ENCODE measurements around the gene FBXW4. TPM values are rescaled to one million over a fixed set of nuclear protein-coding genes. Genes with fewer than 3 reads are reported as not detected.

The FBXW4 gene
- total and polyA plus RNA-seq, 10 of the 15 experiments (the other 5 are each of a cell fraction or from before 2014, with no cell fraction given): 5.7 to 42.0 (median 27.5) TPM

DNA sequence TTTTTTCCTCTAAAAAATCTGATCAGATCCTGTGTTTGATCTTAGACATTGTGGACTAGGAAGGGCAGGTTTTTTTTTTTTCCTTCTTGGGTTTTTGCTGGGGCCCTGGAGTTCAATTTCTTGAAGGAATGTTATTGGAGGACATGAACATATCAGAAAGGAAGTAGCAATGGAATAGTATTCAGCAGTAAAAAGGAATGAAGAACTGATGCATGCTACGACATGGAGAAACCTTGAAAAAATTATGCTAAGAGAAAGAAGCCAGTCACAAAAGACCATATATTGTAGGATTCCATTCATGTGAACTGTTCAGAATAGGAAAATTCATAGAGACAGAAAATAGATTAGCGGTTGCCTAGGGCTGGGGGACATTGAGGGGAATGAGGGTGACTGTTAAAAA, 47.0 kb upstream of the FBXW4 start (continued):
- TF ChIP-seq ZNF384 (IDR thresholded peaks at IDR 0.05; ENCODE audit: borderline replicate concordance, low read depth, low read length) (no peak), TBL1XR1 (IDR thresholded peaks at IDR 0.05; ENCODE audit: low read depth, low read length) (no peak), HDAC2 (IDR thresholded peaks at IDR 0.05) (no peak), PML (IDR thresholded peaks at IDR 0.05; ENCODE audit: low read length) (no peak)
- TF ChIP-seq, protein P1, sequence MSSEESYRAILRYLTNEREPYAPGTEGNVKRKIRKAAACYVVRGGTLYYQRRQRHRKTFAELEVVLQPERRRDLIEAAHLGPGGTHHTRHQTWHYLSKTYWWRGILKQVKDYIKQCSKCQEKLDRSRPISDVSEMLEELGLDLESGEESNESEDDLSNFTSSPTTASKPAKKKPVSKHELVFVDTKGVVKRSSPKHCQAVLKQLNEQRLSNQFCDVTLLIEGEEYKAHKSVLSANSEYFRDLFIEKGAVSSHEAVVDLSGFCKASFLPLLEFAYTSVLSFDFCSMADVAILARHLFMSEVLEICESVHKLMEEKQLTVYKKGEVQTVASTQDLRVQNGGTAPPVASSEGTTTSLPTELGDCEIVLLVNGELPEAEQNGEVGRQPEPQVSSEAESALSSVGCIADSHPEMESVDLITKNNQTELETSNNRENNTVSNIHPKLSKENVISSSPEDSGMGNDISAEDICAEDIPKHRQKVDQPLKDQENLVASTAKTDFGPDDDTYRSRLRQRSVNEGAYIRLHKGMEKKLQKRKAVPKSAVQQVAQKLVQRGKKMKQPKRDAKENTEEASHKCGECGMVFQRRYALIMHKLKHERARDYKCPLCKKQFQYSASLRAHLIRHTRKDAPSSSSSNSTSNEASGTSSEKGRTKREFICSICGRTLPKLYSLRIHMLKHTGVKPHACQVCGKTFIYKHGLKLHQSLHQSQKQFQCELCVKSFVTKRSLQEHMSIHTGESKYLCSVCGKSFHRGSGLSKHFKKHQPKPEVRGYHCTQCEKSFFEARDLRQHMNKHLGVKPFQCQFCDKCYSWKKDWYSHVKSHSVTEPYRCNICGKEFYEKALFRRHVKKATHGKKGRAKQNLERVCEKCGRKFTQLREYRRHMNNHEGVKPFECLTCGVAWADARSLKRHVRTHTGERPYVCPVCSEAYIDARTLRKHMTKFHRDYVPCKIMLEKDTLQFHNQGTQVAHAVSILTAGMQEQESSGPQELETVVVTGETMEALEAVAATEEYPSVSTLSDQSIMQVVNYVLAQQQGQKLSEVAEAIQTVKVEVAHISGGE (CRISPR knock-in tag; IDR thresholded peaks at IDR 0.05): no peak

DNA sequence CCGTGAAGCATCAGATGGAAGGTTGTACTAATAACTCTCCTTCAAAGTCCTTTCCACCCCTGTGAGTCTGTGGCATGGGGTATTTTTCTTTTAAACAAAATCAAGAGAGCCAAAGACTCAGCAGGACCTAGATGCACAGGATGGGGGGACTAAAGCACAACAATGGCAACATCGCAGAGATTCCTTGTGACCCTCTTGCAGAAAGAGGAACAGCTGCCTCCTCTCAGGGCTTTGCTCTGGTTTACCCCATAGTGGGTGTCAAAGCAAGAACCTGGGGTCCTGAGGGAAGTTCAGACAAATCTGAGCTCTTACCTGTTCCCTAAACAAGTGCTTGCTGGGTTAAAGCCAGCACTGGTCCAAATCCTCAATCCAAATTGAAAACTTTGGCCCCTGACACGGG, 41.7 kb upstream of the FBXW4 start:
- RAD21 ChIA-PET (ENCODE audit: unreplicated experiment): no interaction called here
- Histone ChIP-seq H3K27me3 (replicated peaks in 1 of 2; ENCODE audit: control insufficient read depth in 2 of 2, insufficient read depth in 2 of 2, low read length in 1 of 2) (no peaks in the 10 kb centered on the region; a peak in 2 of 4 replicates), H3K79me2 (ENCODE audit: control insufficient read depth, insufficient read depth, low read length) (no peaks in the 10 kb centered on the region), H3K4me3 (no peak overlapping the region), H2AFZ (ENCODE audit: control insufficient read depth, low read depth, low read length) (no peak overlapping the region), H3K27ac (ENCODE audit: control insufficient read depth, insufficient read depth) (no peak overlapping the region), H3K9me3 (replicated peaks; ENCODE audit: control insufficient read depth, insufficient read depth, low read length) (no peaks in the 10 kb centered on the region), H3K36me3 (ENCODE audit: control insufficient read depth in 2 of 2, insufficient read depth in 2 of 2, low read length in 1 of 2) (no peaks in the 10 kb centered on the region), H3K4me1 (ENCODE audit: control insufficient read depth, insufficient read depth, low read length) (no peaks in the 10 kb centered on the region), H3K9ac (ENCODE audit: control insufficient read depth, insufficient read depth, low read length) (no peak overlapping the region), H4K20me1 (ENCODE audit: control insufficient read depth, insufficient read depth) (no peaks in the 10 kb centered on the region), H3K4me2 (ENCODE audit: control insufficient read depth, insufficient read depth) (no peak overlapping the region)
- in situ Hi-C loops (cut with MboI): no loop called here
- FAIRE-seq (no peak), ATAC-seq (no peak), DNase-seq (ENCODE audit: low read depth, low spot score) (no peak)
- CTCF ChIA-PET: no interaction called here
- intact Hi-C loops (cut with micrococcal nuclease; ENCODE audit: unreplicated experiment): no loop called here
- POLR2A ChIA-PET: interaction anchor here (0.7 kb wide), 2 partner anchors 27 to 32 kb away, joined by 3 read pairs; no protein-coding TSS in a partner anchor
- 63% methylated on average over 3 of the region's 3 CpGs for WGBS (ENCODE audit: insufficient coverage, insufficient replicate concordance, low lambda C conversion rate, missing lambda C conversion rate)
- no TSS peak for BruUV-seq (replicated peaks)
- SMC1A ChIA-PET (ENCODE audit: uncharacterized antibody, unreplicated experiment): interaction anchor here (1.4 kb wide), 1 partner anchor 9 kb away, joined by 4 read pairs; no protein-coding TSS in a partner anchor
- TF ChIP-seq WRNIP1 (IDR thresholded peaks at IDR 0.05; ENCODE audit: borderline replicate concordance, low read depth, low read length) (no peak), NR2C2 (IDR thresholded peaks at IDR 0.05; ENCODE audit: borderline replicate concordance, control insufficient read depth, insufficient read length, low read depth) (no peak), NR2F1 (conservative IDR thresholded peaks at IDR 0.05) (no peak), BCL11A (IDR thresholded peaks at IDR 0.05; ENCODE audit: low read depth, low read length) (no peak)
- TF ChIP-seq, protein P2, sequence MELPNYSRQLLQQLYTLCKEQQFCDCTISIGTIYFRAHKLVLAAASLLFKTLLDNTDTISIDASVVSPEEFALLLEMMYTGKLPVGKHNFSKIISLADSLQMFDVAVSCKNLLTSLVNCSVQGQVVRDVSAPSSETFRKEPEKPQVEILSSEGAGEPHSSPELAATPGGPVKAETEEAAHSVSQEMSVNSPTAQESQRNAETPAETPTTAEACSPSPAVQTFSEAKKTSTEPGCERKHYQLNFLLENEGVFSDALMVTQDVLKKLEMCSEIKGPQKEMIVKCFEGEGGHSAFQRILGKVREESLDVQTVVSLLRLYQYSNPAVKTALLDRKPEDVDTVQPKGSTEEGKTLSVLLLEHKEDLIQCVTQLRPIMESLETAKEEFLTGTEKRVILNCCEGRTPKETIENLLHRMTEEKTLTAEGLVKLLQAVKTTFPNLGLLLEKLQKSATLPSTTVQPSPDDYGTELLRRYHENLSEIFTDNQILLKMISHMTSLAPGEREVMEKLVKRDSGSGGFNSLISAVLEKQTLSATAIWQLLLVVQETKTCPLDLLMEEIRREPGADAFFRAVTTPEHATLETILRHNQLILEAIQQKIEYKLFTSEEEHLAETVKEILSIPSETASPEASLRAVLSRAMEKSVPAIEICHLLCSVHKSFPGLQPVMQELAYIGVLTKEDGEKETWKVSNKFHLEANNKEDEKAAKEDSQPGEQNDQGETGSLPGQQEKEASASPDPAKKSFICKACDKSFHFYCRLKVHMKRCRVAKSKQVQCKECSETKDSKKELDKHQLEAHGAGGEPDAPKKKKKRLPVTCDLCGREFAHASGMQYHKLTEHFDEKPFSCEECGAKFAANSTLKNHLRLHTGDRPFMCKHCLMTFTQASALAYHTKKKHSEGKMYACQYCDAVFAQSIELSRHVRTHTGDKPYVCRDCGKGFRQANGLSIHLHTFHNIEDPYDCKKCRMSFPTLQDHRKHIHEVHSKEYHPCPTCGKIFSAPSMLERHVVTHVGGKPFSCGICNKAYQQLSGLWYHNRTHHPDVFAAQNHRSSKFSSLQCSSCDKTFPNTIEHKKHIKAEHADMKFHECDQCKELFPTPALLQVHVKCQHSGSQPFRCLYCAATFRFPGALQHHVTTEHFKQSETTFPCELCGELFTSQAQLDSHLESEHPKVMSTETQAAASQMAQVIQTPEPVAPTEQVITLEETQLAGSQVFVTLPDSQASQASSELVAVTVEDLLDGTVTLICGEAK (IDR thresholded peaks at IDR 0.05; ENCODE audit: borderline replicate concordance): no peak
- TF ChIP-seq, protein P3, sequence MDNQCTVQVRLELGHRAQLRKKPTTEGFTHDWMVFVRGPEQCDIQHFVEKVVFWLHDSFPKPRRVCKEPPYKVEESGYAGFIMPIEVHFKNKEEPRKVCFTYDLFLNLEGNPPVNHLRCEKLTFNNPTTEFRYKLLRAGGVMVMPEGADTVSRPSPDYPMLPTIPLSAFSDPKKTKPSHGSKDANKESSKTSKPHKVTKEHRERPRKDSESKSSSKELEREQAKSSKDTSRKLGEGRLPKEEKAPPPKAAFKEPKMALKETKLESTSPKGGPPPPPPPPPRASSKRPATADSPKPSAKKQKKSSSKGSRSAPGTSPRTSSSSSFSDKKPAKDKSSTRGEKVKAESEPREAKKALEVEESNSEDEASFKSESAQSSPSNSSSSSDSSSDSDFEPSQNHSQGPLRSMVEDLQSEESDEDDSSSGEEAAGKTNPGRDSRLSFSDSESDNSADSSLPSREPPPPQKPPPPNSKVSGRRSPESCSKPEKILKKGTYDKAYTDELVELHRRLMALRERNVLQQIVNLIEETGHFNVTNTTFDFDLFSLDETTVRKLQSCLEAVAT (IDR thresholded peaks at IDR 0.05): no peak

All from GM12878 (cell line).